Measurements from ENCODE around the gene XYLT2.
"Not testable (repeated sequence)": the region's sequence is repeated elsewhere in the genome, so short reads cannot be mapped to it uniquely, and the experiment has no call there.

- not testable (repeated sequence) for TF ChIP-seq POLR2A, CTCF, POLR2AphosphoS5 (IDR thresholded peaks at IDR 0.05)
These were observed 59.4 kb downstream of the XYLT2 start for GRCh38 chr17:50405351-50405750.

All from stomach (tissue), 4 donors.